Measurements from ENCODE around the gene MPC1L.

DNA sequence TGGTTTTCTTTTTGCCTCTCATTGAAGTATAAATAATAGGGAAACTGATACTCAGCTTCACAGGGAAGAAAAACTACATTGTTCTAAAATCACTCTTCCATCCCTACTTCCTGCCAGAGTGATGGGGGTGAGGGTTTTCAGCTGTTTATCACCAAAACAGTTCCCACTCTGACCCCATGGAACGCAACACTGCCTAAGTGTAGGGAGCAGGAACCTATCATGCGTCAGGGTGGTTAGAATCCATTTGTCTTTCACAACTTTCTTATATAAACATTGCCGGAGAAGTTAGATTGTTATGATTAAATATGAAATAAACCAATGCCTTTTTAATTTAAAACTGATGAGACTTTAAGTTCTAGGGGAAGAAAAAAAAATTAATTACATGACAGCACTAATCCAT, 15.8 kb upstream of the MPC1L start:
- TF ChIP-seq, protein P1, sequence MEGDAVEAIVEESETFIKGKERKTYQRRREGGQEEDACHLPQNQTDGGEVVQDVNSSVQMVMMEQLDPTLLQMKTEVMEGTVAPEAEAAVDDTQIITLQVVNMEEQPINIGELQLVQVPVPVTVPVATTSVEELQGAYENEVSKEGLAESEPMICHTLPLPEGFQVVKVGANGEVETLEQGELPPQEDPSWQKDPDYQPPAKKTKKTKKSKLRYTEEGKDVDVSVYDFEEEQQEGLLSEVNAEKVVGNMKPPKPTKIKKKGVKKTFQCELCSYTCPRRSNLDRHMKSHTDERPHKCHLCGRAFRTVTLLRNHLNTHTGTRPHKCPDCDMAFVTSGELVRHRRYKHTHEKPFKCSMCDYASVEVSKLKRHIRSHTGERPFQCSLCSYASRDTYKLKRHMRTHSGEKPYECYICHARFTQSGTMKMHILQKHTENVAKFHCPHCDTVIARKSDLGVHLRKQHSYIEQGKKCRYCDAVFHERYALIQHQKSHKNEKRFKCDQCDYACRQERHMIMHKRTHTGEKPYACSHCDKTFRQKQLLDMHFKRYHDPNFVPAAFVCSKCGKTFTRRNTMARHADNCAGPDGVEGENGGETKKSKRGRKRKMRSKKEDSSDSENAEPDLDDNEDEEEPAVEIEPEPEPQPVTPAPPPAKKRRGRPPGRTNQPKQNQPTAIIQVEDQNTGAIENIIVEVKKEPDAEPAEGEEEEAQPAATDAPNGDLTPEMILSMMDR (IDR thresholded peaks at IDR 0.05), result no peak
- TF ChIP-seq POLR2AphosphoS5 (IDR thresholded peaks at IDR 0.05), result no peak
